ENCODE results near the gene PRKCH.

Gene PRKCH

DNA sequence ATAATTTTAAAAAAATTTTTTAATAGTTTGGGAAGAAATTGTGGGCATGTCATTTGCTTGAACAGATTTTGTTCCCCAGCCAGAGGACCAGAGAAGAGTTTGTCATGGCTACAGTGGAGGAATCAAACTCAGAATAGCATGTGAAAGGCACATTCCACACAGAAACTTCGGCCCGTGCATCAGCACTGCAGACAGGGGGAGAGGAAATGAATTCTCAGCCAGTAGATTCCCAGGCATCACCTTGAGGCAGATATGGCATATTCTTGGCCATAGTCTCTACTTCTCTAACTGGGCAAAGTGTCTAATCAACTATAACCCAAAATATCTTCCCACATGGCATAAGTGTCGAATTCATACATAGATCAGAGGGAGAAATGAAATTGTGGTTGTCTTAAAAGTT, 153.3 kb downstream of the PRKCH start:
- Histone ChIP-seq H3K9me3 (replicated peaks in 1 of 2; ENCODE audit: control insufficient read depth in 2 of 2, insufficient read depth in 1 of 2, low read depth in 1 of 2, low read length in 2 of 2) (no peaks in the 10 kb centered on the region), H2AFZ (ENCODE audit: low read length) (no peak overlapping the region)

DNA sequence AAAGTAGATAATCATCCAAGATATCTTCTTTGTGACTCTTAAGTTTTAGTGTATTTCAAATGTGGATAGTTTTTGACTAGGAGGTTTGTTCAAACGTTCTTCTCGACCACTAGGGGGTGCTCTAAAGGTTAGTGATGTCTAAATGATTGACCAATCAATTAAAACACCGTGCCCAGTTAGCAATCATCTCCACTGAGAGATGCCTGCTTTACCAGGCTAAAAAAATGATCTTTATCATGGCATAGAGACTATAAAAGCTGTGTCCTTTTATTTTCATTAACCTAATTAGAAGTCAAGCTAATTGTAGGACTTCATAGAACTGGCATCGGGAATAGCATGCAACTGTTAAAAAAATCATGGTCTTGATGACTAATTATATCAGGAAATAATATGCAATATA, 153.9 kb downstream of the PRKCH start:
- Histone ChIP-seq H3K27me3 (ENCODE audit: control insufficient read depth in 3 of 3, insufficient read depth in 3 of 3, low read depth in 1 of 3, low read length in 3 of 3) (no peaks in the 10 kb centered on the region), H3K18ac (ENCODE audit: low read length) (no peak overlapping the region), H3K36me3 (replicated peaks in 1 of 2; ENCODE audit: control insufficient read depth in 2 of 2, insufficient read depth in 2 of 2, low read length in 2 of 2) (no peaks in the 10 kb centered on the region), H4K8ac (ENCODE audit: low read depth, low read length) (no peak overlapping the region), H3K4ac (ENCODE audit: low read length) (no peak overlapping the region), H2AFZ (ENCODE audit: low read length) (no peak overlapping the region), H2BK15ac (ENCODE audit: low read length) (no peak overlapping the region), H2BK12ac (ENCODE audit: low read length) (no peak overlapping the region), H2BK120ac (ENCODE audit: low read depth, low read length) (no peak overlapping the region), H3K9me3 (replicated peaks in 1 of 2; ENCODE audit: control insufficient read depth in 2 of 2, insufficient read depth in 1 of 2, low read depth in 1 of 2, low read length in 2 of 2) (no peaks in the 10 kb centered on the region), H2AK5ac (ENCODE audit: low read depth, low read length) (no peak overlapping the region), H3K23ac (ENCODE audit: low read depth, low read length, poor library complexity) (no peak overlapping the region), H4K91ac (ENCODE audit: low read depth, low read length, poor library complexity) (no peak overlapping the region), H3K4me2 (ENCODE audit: insufficient read depth, low read length, poor library complexity, severe bottlenecking) (no peak overlapping the region), H3K4me1 (ENCODE audit: control insufficient read depth in 2 of 2, insufficient read depth in 1 of 2, low read depth in 1 of 2, low read length in 2 of 2) (peaks cover 9 to 13% of the 10 kb centered on the region in 2 donors), H2BK5ac (ENCODE audit: low read length) (no peak overlapping the region), H3K14ac (ENCODE audit: low read length) (no peak overlapping the region), H3K9ac (ENCODE audit: low read depth, low read length, poor library complexity) (no peak overlapping the region), H3K27ac (replicated peaks; ENCODE audit: low read length) (no peak overlapping the region), H3K4me3 (ENCODE audit: low read length in 2 of 2) (no peak overlapping the region), H3K79me1 (ENCODE audit: low read depth, low read length) (no peaks in the 10 kb centered on the region)
- no CpG with 5 or more reads among the region's 4 CpGs for WGBS, 2 donors (ENCODE audit: extremely low coverage in 2 of 2, insufficient read length in 2 of 2, insufficient replicate concordance in 1 of 2)
- DNase-seq (ENCODE audit: low spot score), result peak; percentile 37

More for the DNA sequence above, 153.3 kb downstream of the PRKCH start:
- H3K27me3 ChIP-seq (ENCODE audit: control insufficient read depth in 3 of 3, insufficient read depth in 3 of 3, low read depth in 1 of 3, low read length in 3 of 3), result no peaks in the 10 kb centered on the region
- WGBS, 2 donors (ENCODE audit: extremely low coverage in 2 of 2, insufficient read length in 2 of 2, insufficient replicate concordance in 1 of 2), result no CpG with 5 or more reads among the region's 3 CpGs
- no peaks in the 10 kb centered on the region for H3K79me1 ChIP-seq (ENCODE audit: low read depth, low read length)
- no peak overlapping the region for H3K27ac ChIP-seq (replicated peaks; ENCODE audit: low read length)
- no peak overlapping the region for H3K23ac ChIP-seq (ENCODE audit: low read depth, low read length, poor library complexity)
- no peak overlapping the region for H2BK12ac ChIP-seq (ENCODE audit: low read length)
- H4K8ac ChIP-seq (ENCODE audit: low read depth, low read length), result no peak overlapping the region
- no peak overlapping the region for H2BK5ac ChIP-seq (ENCODE audit: low read length)
- H2BK15ac ChIP-seq (ENCODE audit: low read length), result no peak overlapping the region
- H3K4me3 ChIP-seq (ENCODE audit: low read length in 2 of 2), result no peak overlapping the region
- H3K18ac ChIP-seq (ENCODE audit: low read length), result no peak overlapping the region
- H3K4ac ChIP-seq (ENCODE audit: low read length), result no peak overlapping the region
- no peak overlapping the region for H3K14ac ChIP-seq (ENCODE audit: low read length)
- no peak overlapping the region for H2BK120ac ChIP-seq (ENCODE audit: low read depth, low read length)
- H3K36me3 ChIP-seq (replicated peaks in 1 of 2; ENCODE audit: control insufficient read depth in 2 of 2, insufficient read depth in 2 of 2, low read length in 2 of 2), result no peaks in the 10 kb centered on the region
- H3K4me2 ChIP-seq (ENCODE audit: insufficient read depth, low read length, poor library complexity, severe bottlenecking), result no peak overlapping the region
- H4K91ac ChIP-seq (ENCODE audit: low read depth, low read length, poor library complexity), result no peak overlapping the region
- DNase-seq (ENCODE audit: low spot score), result no peak
- peaks cover 10 to 17% of the 10 kb centered on the region in 2 donors for H3K4me1 ChIP-seq (ENCODE audit: control insufficient read depth in 2 of 2, insufficient read depth in 1 of 2, low read depth in 1 of 2, low read length in 2 of 2)
- H2AK5ac ChIP-seq (ENCODE audit: low read depth, low read length), result no peak overlapping the region
- H3K9ac ChIP-seq (ENCODE audit: low read depth, low read length, poor library complexity), result no peak overlapping the region

DNA sequence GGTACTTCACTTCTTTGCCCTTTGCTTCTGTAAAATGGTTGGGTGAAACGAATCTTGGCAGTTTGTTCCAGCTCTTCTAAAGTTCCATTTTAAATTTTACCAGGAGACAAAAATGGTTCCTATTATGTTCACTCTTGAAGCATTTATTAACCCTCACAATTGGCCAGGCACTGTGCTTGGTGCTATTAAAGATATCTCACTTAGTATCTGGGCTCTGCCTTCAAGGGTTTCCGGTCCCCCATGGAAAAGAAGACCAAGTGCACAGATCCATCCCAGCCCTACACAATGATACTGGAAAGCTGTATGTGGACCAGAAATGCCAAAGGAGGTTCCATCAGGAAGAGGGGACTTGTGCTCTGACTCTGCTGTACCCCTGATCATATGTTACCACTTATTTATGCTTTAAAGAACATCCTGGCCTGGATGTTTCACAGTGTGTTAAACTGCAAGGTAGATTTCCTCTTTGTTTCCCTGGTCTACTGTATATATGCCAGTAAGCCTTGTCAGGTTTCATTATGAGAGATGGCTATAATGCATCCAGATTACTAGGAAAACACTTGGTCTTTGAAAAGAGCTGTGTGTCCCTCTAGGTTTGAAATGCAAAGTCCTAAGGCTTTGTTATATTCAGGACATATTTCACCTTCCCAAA, 154.8 kb downstream of the PRKCH start:
- H2AFZ ChIP-seq (ENCODE audit: low read length), result peak overlapping the region; percentile 70
- H3K4ac ChIP-seq (ENCODE audit: low read length), result no peak overlapping the region
- peaks cover 7 to 10% of the 10 kb centered on the region in 2 donors for H3K4me1 ChIP-seq (ENCODE audit: control insufficient read depth in 2 of 2, insufficient read depth in 1 of 2, low read depth in 1 of 2, low read length in 2 of 2)
- no peak overlapping the region for H2BK12ac ChIP-seq (ENCODE audit: low read length)
- H3K14ac ChIP-seq (ENCODE audit: low read length), result no peak overlapping the region
- H3K36me3 ChIP-seq (replicated peaks in 1 of 2; ENCODE audit: control insufficient read depth in 2 of 2, insufficient read depth in 2 of 2, low read length in 2 of 2), result no peaks in the 10 kb centered on the region
- H3K4me3 ChIP-seq (ENCODE audit: low read length in 2 of 2), result no peak overlapping the region
- H3K27ac ChIP-seq (replicated peaks; ENCODE audit: low read length), result no peak overlapping the region
- H4K91ac ChIP-seq (ENCODE audit: low read depth, low read length, poor library complexity), result no peak overlapping the region
- no peak overlapping the region for H2AK5ac ChIP-seq (ENCODE audit: low read depth, low read length)
- H3K27me3 ChIP-seq (ENCODE audit: control insufficient read depth in 3 of 3, insufficient read depth in 3 of 3, low read depth in 1 of 3, low read length in 3 of 3), result peaks cover 0 to 2% (median 0%) of the 10 kb centered on the region in 3 experiments
- H3K79me1 ChIP-seq (ENCODE audit: low read depth, low read length), result no peaks in the 10 kb centered on the region
- WGBS, 2 donors (ENCODE audit: extremely low coverage in 2 of 2, insufficient read length in 2 of 2, insufficient replicate concordance in 1 of 2), result no CpG with 5 or more reads among the region's 2 CpGs
- no peaks in the 10 kb centered on the region for H3K9me3 ChIP-seq (replicated peaks in 1 of 2; ENCODE audit: control insufficient read depth in 2 of 2, insufficient read depth in 1 of 2, low read depth in 1 of 2, low read length in 2 of 2)
- H3K9ac ChIP-seq (ENCODE audit: low read depth, low read length, poor library complexity), result no peak overlapping the region
- H2BK120ac ChIP-seq (ENCODE audit: low read depth, low read length), result no peak overlapping the region
- H3K4me2 ChIP-seq (ENCODE audit: insufficient read depth, low read length, poor library complexity, severe bottlenecking), result no peak overlapping the region
- no peak overlapping the region for H2BK5ac ChIP-seq (ENCODE audit: low read length)
- no peak for DNase-seq (ENCODE audit: low spot score)
- H3K18ac ChIP-seq (ENCODE audit: low read length), result no peak overlapping the region
- no peak overlapping the region for H4K8ac ChIP-seq (ENCODE audit: low read depth, low read length)
- H3K23ac ChIP-seq (ENCODE audit: low read depth, low read length, poor library complexity), result no peak overlapping the region
- no peak overlapping the region for H2BK15ac ChIP-seq (ENCODE audit: low read length)

DNA sequence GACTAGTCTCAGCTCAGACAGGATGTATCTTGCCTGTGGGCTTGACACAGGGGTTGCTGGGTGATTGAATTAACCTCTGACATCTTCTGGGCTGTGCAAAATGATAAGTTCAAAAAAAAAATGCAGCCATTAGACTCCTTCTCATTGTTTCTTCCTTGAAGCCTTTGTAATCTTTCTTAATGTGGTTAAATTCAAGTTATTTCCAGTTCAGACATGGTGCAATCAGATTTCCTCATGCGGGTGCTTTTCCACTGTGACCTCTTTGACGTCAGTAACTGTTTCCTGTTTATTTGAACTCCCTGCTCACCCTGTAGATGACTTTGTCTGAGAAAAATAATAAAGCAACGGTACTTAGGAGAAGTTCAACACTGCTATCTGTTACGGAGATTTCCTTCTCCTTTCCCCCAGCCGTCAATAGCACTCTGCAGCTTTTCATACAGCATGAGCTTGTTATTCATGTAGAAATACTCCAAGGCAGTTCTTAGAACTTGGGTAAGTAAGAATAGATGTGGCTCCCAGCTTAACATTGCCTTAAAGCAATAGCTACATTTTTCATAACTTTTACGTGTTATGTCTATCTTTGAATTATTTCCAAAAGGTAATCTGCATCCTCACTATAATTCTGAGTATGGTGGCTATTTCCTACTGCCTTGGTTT, 155.5 kb downstream of the PRKCH start:
- H2BK15ac ChIP-seq (ENCODE audit: low read length), result no peak overlapping the region
- WGBS, 2 donors (ENCODE audit: extremely low coverage in 2 of 2, insufficient read length in 2 of 2, insufficient replicate concordance in 1 of 2), result no CpG with 5 or more reads among the region's 6 CpGs
- peak overlapping the region; percentile 70 for H2AFZ ChIP-seq (ENCODE audit: low read length)
- H3K9me3 ChIP-seq (replicated peaks in 1 of 2; ENCODE audit: control insufficient read depth in 2 of 2, insufficient read depth in 1 of 2, low read depth in 1 of 2, low read length in 2 of 2), result no peaks in the 10 kb centered on the region
- no peak overlapping the region for H3K18ac ChIP-seq (ENCODE audit: low read length)
- no peak overlapping the region for H3K27ac ChIP-seq (replicated peaks; ENCODE audit: low read length)
- H3K4me2 ChIP-seq (ENCODE audit: insufficient read depth, low read length, poor library complexity, severe bottlenecking), result no peak overlapping the region
- H2BK12ac ChIP-seq (ENCODE audit: low read length), result no peak overlapping the region
- H3K23ac ChIP-seq (ENCODE audit: low read depth, low read length, poor library complexity), result no peak overlapping the region
- no peak overlapping the region for H2BK120ac ChIP-seq (ENCODE audit: low read depth, low read length)
- no peaks in the 10 kb centered on the region for H3K36me3 ChIP-seq (replicated peaks in 1 of 2; ENCODE audit: control insufficient read depth in 2 of 2, insufficient read depth in 2 of 2, low read length in 2 of 2)
- H3K27me3 ChIP-seq (ENCODE audit: control insufficient read depth in 3 of 3, insufficient read depth in 3 of 3, low read depth in 1 of 3, low read length in 3 of 3), result peaks cover 0 to 2% (median 0%) of the 10 kb centered on the region in 3 experiments
- no peak overlapping the region for H4K8ac ChIP-seq (ENCODE audit: low read depth, low read length)
- peaks cover 6 to 9% of the 10 kb centered on the region in 2 donors for H3K4me1 ChIP-seq (ENCODE audit: control insufficient read depth in 2 of 2, insufficient read depth in 1 of 2, low read depth in 1 of 2, low read length in 2 of 2)
- H3K4ac ChIP-seq (ENCODE audit: low read length), result no peak overlapping the region
- H4K91ac ChIP-seq (ENCODE audit: low read depth, low read length, poor library complexity), result no peak overlapping the region
- H3K14ac ChIP-seq (ENCODE audit: low read length), result no peak overlapping the region
- no peak for DNase-seq (ENCODE audit: low spot score)
- no peaks in the 10 kb centered on the region for H3K79me1 ChIP-seq (ENCODE audit: low read depth, low read length)
- no peak overlapping the region for H3K4me3 ChIP-seq (ENCODE audit: low read length in 2 of 2)
- H2BK5ac ChIP-seq (ENCODE audit: low read length), result no peak overlapping the region
- H3K9ac ChIP-seq (ENCODE audit: low read depth, low read length, poor library complexity), result no peak overlapping the region
- H2AK5ac ChIP-seq (ENCODE audit: low read depth, low read length), result no peak overlapping the region

Measured in neuronal stem cell (in vitro differentiated cells).